GM19025 (cell line): ENCODE data around the gene MUC20.
"Not testable (repeated sequence)": the region's sequence is repeated elsewhere in the genome, so short reads cannot be mapped to it uniquely, and the experiment has no call there.

Experiments
- ATAC-seq: cut with Tn5 transposase; IDR thresholded peaks from one replicate; pipeline ENCODE4 v1.9.1; 2021; ENCODE audit warnings: mild to moderate bottlenecking, low read depth, moderate library complexity; ENCODE audit not compliant: unreplicated experiment

The MUC20 gene

GRCh38 chr3:195725916-195726740 is 5.3 kb downstream of the MUC20 start:
- not testable (repeated sequence) for ATAC-seq

GRCh38 chr3:195727606-195728195 is 6.9 kb downstream of the MUC20 start:
- no peak for ATAC-seq

DNA sequence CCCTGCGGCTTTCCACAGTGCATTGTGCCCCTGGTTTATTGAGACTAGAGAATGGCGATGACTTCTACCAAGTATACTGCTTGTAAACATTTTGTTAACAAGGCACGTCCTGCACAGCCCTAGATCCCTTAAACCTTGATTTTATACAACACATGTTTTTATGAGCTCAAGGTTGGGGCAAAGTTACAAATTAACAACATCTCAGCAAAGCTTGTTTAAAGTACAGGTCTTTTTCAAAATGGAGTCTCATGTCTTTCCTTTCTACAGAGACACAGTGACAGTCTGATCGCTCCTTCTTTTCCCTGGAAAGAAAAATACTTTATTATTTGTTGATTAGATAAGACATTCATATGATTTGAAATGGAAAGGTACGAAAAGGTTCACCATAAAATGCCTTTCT is 8.0 kb downstream of the MUC20 start:
- ATAC-seq, result not testable (repeated sequence)

- no peak for ATAC-seq
Observed at GRCh38 chr3:195729476-195730251, 8.9 kb downstream of the MUC20 start.

DNA sequence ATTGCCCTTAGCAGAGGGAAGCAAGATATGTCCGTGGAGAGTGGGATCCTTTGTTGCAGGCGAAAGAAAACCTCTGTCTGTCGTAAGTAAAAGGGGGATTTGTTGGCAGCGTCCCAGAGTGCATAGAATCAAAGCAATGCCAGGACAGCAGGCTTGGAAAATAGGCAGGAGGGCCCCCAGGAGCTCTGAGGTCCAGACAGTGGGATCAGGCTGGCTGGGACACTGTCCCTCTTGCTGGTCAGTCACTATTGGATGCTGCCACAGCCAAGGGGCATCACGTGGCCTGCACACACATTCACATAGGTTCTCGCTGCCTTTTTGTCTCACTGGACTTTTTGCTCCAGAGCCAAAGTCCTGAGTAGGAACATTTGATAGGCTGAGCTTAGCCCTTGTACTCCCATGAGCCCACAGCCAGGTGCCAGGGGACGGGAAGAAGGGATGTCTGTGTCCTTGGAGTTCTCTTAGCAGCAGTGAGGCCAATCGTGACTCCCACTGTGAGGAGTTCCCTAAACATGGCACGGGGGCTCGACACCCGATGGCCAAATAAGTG is 10.7 kb downstream of the MUC20 start:
- no peak for ATAC-seq

- no peak for ATAC-seq
Observed at GRCh38 chr3:195732940-195733339, 12.2 kb downstream of the MUC20 start.

- no peak for ATAC-seq
Observed at GRCh38 chr3:195735036-195735695, 14.4 kb downstream of the MUC20 start.

DNA sequence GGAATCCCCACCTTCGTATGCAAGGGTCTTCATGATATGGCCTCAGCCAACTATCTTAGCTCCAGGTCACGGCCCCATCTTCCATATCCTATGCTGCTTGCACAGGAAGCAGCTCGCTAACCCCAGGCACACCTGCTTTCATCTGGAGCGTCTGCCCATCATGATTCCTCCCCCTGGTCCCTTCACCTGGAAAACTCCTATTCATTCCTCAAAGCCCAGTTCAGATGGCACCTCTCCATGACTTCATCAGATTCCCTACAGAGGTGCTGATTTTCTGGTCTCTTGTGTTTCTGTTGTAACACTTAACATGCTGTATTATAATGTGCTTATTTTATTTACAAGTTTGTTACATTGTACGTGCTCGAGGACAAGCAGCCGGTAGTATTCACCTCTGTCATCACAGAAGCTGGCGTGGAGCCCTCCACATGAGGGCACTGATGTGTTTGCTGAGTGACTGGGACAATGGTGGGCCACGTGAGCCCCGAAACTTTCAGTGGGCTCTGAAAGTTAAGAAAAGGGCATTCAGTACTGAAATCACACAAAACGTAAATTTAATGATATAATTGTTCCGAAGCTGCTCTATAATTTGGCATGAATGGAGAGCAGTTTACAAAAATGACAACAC is 16.2 kb downstream of the MUC20 start:
- no peak for ATAC-seq

- ATAC-seq, result not testable (repeated sequence)
Observed at GRCh38 chr3:195737782-195738181, 17.0 kb downstream of the MUC20 start.

GRCh38 chr3:195738274-195739044 is 17.7 kb downstream of the MUC20 start:
- ATAC-seq, result no peak

- no peak for ATAC-seq
Observed at GRCh38 chr3:195739561-195740111, 18.9 kb downstream of the MUC20 start.

GRCh38 chr3:195744437-195744836 is 23.7 kb downstream of the MUC20 start:
- ATAC-seq, result no peak

GRCh38 chr3:195746346-195746745 is 25.6 kb downstream of the MUC20 start:
- ATAC-seq, result no peak

- ATAC-seq, result no peak
Observed at GRCh38 chr3:195746751-195747150, 26.0 kb downstream of the MUC20 start.

DNA sequence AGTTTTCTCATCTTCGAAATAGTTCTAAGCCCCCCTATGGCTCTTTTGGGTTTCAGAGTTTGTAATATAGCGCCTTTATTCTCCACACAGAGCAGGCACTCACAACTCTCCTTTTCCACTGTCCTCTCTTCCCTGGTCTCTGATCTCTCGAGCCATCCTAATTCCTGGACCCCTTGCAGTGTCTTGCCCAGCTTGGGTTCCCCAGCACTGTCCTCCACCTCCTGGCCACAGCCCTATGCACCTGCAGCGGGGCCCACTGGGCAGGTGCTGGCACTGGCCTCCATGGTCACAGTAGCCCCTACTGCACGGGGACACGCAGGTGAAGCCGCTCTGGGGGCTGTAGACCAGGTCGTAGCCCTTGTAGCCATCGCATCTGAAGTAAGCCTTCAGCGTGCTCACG is 27.9 kb downstream of the MUC20 start:
- ATAC-seq, result no peak

- ATAC-seq, result not testable (repeated sequence)
Observed at GRCh38 chr3:195749101-195749500, 28.3 kb downstream of the MUC20 start.

DNA sequence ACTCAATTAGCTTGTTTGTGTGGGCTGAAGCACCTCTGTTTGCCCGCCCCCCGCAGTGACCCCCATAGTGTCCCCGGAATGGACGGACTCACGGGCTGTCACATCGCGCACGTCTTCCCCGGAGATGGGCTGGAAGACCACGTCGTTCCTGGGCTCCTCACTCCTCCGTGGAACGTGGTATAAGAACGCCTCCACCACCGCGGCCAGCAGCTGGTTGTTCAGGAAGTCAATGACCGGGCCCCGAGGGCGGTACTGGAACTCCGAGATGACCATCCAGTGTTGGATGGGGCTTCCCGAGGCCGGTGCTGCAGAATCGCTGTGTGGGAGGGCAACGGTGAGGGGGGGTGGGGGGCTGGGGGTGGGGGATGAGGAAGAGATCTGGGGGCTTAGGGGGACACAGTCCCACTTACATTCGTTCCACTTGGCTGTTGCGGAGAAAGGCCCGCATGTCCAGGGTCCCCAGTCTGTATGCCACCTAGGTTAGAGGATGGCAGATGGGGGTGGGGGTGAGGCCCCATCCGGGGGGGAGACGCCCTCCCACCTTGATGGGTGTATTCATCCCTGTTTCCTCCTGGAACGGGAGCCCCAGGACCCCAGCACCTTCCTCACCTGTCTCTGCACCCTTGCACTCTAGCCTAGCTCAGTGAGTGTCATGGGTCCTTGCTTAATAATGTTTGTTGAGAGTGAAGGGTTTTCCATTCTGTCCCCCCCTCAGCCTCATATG is 30.2 kb downstream of the MUC20 start:
- ATAC-seq, result no peak

GRCh38 chr3:195751560-195751959 is 30.8 kb downstream of the MUC20 start:
- no peak for ATAC-seq
